Fibroblast of skin of abdomen (primary cell): ENCODE data around the gene CYP4F12.
"Not testable (repeated sequence)": the region's sequence is repeated elsewhere in the genome, so short reads cannot be mapped to it uniquely, and the experiment has no call there.

Experiments
- DNase-seq: peaks from one replicate; pipeline ENCODE4 v3.0.0-alpha.2; 2013

The CYP4F12 gene

DNA sequence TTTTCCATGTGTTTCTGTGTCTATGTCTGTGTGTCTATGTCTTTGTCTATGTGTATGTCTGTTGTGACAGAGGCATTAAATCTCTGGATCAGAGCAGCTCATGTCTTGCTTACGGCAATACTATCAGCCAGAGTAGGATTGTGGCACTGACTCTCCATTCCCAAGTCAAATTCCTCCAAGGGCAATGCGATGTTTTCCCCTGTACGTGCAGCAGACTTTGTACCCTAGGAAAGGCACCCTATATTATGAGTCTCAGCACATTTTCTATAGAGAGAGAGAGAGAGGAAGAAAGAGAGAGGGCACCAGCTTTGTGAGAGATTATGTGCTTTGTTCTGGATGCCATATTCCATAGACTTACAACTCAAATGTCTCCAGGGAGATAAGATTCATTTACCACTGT lies 21.1 kb upstream of the CYP4F12 start:
- DNase-seq = no peak

DNA sequence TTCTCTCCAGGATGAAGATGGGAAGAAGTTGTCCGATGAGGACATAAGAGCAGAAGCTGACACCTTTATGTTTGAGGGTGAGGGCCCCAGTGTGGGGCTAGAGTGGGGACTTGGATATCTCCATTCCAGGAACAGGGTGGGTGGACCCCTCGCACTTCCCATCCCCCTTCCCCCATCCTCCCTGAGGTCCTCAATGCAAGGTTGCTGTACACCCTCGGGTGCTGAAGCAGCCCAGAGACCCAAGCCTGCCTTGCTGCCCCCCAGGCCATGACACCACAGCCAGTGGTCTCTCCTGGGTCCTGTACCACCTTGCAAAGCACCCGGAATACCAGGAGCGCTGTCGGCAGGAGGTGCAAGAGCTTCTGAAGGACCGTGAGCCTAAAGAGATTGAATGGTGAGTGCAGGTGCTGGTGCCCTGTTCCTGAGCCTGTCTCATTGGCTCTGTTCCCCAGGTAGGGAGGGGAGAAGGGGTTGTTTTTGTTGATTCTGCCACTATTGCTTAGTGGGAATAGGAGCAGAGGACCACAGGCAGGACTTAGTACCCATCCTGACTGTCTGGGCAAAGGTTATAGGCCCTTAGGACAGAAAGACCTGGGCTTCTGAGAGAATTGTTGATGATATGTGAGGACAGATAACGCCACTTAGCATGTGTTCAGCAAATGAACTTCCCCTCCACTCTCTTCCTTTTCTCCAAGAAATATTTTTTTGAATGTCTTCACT lies 20.2 kb upstream of the CYP4F12 start:
- no peak for DNase-seq

DNA sequence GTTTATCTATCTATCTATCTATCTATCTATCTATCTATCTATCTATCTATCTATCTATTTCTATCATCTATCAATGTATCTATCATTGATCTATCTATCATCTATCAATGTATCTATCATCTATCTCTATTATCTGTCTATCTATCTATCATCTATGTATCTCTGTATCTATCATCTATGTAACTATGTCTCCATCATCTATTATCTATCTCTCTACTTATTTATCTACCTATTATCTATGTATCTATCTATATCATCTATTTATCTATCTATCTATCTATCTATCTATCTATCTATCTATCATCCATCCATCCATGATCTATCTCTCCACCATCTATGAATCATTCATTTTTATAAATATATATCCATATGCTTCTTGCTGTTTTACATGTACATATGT lies 16.4 kb upstream of the CYP4F12 start:
- DNase-seq = no peak

DNA sequence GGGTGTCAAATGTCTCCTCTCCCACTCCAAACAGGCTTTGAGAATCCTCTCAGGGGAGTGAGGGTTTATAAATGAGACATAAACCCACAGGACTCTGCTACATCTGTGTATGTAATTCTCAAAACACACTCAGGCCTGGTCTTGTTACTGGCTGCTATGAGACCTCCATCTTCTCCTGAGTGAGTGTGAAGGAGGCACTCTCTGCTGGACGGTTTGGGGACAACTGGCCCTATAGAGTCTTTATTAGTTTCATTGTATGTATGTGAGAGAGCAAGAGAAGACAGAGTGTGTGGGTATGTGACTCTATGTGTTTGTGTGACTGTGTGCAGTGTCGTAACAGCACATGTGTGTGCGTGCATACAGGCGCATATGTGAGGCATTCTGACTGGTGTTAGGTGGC lies 9.6 kb upstream of the CYP4F12 start:
- DNase-seq = no peak

DNA sequence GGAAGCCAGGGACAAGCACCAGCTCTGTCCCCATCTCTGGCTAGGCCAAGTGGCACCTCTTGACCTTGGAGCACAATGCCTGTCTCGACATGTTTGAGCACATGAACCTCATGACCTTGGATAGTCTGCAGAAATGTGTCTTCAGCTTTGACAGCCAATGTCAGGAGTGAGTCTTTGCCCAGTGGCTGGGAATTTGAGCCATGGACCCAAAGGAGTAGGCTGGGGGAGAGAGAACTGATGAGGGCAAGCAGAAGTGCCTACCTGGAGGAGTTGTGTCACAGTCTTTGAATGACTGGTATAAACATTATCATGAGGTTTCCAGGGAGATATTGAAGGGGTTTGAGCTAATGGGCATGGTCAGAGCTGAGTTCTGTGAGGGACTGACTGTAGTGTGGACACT lies 6.7 kb upstream of the CYP4F12 start:
- no peak for DNase-seq

DNA sequence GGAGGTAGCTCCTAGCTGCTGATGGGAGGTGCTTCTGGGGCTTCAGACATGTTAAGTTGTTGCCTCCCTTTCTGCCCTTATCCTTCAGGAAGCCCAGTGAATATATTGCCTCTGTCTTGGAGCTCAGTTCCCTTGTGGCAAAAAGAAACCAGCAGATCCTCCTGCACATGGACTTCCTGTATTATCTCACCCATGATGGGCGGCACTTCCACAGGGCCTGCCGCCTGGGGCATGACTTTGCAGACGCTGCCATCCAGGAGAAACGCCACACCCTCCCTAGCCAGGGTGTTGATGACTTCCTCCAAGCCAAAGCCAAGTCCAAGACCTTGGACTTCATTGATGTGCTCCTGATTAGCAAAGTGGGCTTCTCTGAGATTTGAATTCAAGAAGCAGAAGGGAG lies 6.0 kb upstream of the CYP4F12 start:
- DNase-seq = no peak

DNA sequence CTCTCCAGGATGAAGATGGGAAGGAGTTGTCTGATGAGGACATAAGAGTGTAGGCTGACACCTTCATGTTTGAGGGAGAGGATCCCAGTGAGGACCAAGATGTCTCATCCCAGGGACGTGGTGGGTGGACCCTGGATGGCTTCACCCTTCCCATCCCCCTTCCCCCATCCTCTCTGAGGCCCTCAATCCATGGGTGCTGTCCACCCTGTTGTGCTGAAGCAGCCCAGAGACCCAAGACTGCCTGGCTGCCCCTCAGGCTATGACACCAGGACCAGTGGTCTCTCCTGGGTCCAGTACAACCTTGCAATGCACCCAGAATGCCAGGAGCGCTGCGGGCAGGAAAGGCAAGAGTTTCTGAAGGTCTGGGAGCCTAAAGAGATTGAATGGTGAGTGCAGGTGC lies 3.4 kb upstream of the CYP4F12 start:
- DNase-seq = no peak

DNA sequence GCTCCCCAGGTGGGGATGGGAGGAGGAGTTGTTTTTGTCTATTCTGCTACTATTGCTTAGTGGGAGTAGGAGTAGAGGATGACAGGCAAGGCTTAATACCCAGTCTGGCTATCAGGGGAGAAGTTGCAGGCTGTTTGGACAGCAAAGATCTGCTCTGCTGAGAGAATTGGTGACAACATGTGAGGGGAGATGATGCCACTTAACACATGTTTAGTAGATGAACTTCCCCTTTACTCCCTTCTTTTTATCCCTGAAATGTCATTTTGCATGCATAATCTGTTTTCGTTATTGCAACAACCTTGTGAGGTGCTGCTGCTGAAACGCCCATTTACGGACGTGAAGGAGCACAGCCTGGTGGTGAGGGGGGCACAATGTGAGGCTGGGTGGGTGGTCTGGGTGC lies 3.0 kb upstream of the CYP4F12 start:
- DNase-seq = no peak

DNA sequence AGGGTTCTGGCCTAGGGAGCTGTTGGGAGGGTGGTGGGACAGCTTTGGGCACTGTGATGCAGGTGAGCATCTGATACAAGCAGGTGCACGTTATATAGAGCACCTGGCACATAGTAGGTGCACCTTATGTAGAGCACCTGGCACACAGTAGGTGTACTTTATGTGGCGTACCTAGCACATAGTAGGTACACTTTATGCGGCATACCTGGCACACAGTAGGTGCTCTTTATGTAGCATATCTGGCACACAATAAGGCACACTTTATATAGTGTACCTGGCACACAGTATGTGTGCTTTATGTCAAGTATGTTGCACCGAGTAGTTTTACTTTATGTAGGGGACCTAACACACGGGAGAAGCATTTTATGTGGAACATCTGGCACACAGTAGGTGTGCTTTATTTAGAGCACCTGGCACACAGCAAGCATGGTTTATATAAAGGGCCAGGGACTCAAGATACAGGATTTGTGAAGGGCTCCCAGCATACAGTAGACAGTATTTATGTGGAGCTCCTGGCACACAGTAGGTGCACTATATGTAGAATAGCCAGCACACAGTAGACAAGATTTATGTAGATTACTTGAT lies 1.6 kb upstream of the CYP4F12 start:
- no peak for DNase-seq

DNA sequence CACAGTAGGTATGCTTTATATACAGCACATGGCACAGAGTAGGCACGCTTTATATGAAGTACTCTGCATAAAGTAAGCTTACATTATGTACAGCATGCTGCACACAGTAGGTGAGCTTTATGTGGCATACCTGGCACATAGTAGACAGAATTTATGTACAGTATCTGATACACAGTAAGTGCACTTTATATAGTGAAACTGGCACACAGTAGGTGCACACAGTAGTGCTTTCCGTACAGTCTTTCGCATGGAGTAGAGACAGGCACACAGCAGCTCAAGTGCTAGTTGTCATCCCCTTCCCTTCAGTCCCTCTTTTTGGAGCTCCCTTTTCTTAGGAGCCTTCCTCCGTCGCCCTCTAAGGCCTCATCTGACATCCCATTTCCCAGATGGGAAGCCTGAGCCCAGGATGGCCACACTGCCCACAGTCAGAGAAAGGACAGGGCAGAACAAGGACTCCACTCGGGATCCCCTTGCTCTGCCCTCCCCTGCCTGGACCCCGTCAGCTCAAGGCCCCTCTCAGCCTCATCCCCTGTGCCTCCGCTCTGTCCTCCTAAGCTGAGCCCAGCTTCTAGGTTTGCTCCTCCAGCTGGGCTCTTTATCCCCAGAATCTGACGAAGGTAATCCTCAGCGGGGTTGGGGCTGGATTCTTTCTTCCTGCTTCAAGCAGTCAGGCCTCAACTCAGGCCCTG lies 852 bp upstream of the CYP4F12 start:
- no peak for DNase-seq

DNA sequence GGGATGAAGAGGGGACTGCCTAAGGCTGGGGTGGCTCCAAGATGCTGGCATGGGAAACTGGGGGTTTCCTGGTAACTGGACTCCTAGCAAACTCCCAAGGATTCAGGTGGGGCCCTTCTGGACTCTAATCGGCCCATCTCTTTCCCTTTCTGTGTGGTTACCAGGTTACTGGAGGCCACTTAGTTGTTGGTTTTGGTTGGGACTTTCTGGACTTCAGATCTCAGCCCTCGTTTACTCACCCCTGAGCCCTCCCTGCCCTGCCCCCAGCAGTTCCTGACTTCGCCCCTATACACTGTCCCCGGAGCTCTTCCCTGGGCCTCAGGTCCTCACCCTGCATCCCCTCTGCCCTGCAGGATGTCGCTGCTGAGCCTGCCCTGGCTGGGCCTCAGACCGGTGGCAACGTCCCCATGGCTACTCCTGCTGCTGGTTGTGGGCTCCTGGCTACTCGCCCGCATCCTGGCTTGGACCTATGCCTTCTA lies 328 bp downstream of the CYP4F12 start:
- no peak for DNase-seq

DNA sequence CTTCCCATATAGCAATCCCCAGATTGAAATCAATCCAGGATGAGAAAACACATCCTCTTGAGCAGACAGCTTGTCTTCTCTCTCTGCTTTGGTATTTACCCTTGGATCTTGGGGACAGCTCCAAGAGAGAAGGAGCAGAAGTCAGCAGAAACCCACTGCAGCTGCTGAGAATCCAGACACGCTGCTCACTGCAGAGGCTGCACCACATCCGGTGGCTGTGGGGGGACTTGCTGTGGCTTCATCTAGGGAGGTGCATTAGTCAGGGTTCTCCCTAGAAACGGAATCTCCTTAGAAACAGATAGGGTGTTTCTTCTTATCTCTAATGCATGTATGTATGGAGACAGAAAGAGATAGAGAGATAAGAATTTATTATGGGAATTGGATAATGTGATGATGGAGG lies 2.7 kb downstream of the CYP4F12 start:
- DNase-seq = no peak

DNA sequence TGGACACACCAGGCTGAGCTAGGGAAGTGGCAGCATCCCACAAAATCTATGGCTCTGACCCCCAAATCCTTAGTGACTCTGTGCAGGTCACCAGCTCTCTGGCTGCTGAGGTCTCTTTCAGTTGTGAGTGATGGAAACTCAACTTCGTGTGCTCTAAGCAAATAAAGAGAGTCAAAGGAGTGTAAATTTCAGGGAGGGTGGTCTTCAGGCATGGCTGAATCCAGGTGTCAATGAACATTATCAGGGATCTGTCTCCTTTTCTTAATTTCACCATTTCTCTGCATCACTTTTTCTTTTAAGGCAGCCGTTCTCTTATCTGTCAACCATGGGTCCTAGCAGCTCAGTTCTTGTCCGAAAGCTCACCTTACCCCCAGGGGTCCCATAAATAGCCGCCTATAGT lies 6.2 kb downstream of the CYP4F12 start:
- DNase-seq = no peak

DNA sequence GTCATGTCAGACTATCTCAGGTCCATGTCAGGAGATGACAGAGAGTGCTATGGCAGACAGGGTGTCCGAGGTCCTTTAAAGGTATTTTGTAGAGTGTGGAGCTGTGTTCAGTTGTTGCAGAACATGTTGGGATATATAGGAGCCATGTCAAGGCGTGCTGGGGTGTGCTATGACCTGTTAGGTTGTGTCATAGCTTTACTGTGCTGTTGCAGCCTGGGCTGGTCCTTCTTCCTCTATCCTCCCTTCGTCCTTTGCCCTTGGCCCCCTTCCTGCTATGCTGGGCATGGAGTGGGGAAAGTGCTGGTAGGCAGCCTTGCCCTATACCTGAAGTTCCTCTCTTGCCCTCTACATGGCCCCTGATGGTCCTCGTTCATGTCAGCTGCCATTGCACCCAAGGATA lies 7.0 kb downstream of the CYP4F12 start:
- DNase-seq = not testable (repeated sequence)

DNA sequence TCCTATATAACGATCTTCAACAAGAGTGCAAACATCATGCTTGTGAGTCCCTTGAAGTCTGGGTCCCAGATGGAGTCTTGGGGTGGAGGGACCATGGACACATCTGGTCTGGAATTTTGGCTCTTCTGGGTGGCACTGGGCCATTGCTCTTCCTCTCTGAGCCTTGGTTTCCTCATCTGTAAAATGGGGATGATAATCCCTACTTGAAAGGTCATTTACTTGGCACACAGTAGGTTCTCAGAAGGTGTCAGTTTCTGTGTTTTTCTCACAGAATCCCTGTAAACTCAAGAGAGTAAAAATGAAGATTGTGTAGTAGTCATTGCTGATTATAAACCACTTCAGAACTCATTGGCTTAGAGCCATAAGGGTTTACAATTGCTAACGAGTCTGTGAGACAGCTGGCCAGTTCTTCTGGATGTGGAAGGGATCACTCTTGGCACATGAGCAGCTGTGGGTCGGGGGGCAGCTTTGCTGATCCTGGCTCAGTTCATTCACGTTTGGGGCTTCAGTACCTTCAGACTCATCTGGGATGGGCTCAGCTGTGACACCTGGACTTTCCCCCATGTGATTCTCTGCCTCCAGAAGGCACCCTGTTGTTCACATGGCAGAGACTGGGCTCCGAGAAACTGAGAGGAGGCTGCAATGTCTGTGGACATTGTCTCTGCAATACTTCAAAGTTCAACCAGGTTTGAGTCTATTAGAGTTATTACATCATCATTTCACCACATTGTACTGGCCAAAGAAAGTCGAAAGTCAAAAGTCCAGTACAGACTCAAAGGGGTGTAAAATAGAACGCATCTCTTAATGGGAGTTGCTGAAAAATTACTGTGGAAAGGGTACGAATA lies 7.8 kb downstream of the CYP4F12 start:
- no peak for DNase-seq

DNA sequence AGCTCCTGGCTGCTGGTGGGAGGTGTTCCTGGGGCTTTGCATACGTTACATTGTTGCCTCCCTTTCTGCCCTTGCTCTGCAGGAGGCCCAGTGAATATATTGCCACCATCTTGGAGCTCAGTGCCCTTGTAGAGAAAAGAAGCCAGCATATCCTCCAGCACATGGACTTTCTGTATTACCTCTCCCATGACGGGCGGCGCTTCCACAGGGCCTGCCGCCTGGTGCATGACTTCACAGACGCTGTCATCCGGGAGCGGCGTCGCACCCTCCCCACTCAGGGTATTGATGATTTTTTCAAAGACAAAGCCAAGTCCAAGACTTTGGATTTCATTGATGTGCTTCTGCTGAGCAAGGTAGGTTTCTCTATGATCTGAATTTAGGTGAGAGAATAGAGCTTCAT lies 10.5 kb downstream of the CYP4F12 start:
- DNase-seq = no peak

DNA sequence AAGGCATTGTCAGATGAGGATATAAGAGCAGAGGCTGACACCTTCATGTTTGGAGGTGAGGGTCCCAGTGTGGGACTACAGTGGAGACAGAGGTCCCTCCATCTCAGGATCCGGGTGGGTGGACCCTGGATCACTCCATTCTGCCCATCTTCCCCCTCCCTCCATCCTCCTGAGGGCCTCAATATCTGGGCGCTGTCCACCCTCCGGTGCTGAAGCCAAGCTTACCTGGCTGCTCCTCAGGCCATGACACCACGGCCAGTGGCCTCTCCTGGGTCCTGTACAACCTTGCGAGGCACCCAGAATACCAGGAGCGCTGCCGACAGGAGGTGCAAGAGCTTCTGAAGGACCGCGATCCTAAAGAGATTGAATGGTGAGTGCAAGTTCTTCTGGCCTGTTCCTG lies 11.9 kb downstream of the CYP4F12 start:
- no peak for DNase-seq

DNA sequence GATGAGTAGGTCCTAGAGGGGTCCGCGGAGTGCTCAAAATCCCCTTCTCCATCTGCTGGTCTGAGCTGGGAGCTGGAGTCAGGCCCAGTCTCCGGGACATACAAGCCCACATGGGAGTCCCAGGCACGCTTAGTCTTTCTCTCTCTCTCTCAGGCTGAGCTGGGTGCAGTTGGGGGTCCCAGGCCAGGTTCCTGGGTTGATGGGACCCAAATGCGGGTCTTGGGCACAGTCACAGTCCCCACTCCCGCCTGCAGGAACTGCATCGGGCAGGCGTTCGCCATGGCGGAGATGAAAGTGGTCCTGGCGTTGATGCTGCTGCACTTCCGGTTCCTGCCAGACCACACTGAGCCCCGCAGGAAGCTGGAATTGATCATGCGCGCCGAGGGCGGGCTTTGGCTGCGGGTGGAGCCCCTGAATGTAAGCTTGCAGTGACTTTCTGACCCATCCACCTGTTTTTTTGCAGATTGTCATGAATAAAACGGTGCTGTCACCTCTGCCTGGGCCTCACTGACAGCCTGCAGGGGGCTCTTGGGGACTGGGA lies 23.8 kb downstream of the CYP4F12 start:
- DNase-seq = no peak

DNA sequence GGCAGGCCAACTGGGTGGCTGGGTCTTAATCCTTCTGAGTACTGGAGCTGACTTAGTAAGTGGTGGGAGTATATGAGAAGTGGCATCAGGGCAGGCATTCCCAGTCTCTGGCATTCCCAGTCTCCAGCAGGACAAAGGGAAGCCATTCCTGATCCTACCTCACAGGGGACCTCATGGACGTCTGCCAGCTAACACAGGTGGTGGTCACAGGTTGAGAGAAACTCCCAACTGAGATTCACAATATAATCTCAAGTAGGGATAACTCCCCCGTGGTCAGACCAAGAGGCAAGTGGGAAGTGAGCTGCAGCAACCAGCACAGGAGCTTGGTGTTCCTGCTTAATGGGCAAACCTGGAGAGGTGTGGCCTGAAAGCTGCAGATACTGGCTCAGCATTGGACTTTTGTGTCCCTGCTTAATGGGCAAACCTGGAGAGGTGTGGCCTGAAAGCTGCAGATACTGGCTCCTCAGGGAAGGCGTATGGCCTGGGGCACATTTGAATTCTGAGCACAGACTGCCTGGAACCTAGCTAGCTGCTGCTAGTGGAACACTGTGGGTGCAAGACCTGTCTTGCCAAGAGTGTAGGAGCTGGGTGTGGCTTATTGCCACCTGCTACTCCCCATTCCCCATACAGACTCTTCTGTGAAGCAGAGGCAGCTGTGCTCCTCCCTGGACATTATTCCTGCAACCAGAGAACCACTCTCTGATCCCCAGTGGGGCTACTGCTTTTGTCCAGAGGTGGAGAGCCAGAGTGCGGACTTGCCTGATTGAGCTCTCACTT lies 29.1 kb downstream of the CYP4F12 start:
- DNase-seq = no peak

DNA sequence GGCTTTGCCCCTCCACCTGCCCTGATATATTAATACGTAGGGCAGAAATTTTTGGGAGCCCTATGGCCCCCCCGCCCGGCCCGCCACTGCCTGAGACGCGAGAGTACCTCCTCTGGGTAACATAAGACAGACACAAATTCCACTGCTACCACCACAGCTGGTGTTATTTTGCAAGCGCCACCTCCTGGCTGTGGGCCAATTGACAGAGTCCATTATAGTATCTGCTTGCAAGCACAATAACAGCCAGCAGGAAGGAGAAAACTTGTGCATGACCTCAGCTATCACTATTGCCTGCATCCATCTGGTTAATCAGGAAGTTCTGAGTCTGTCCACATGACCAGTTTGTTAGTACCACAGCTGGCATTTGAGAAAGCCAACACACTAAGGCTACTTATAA lies 29.6 kb downstream of the CYP4F12 start:
- DNase-seq = peak; percentile 14

DNA sequence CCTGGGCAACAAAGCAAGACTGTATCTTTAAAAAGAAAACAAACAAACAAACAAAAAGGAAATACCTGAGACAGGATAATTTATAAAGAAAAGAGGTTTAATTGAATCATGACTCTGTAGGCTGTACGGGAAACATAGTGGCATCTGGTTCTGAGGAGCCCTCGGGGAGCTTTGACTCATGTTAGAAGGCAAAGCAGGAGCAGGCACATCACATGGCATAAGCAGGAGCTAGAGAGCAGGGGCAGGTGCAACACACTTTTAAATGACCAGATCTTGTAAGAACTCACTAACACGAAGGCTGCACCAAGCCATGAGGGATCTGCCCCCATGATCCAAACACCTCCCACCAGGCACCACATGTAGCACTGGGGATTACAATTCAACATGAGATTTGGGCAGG lies 41.8 kb downstream of the CYP4F12 start:
- DNase-seq = no peak

DNA sequence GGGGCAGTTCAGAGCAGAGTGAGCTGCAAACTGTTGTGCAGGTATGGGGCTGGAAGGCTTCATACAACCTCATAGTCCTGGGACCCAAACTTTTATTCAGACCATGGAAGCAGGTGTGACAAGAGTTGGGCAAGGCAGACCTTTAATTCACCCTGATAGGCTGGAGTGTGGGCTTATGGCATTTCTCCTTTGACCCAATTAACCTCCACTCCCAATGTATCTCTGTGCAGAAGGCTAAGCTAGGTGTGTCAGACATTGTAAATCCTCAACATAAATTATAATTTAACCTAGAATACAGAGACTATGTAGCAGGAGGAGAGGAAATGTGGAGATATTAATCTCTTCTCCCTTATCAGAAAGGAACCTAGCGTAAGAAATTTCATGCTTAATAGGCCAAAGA lies 42.8 kb downstream of the CYP4F12 start:
- DNase-seq = no peak
